Measurements from ENCODE around the gene CASZ1.

GRCh38 chr1:10815858-10816195, 19.4 kb upstream of the CASZ1 start:
- TF ChIP-seq CTCF (IDR thresholded peaks at IDR 0.05) (no peak), POLR2A (IDR thresholded peaks at IDR 0.05; ENCODE audit: low read depth) (no peak), EP300 (IDR thresholded peaks at IDR 0.05) (no peak), POLR2AphosphoS5 (IDR thresholded peaks at IDR 0.05) (no peak)
